ENCODE data around the gene ABCA10.
"Not testable (repeated sequence)": the region's sequence is repeated elsewhere in the genome, so short reads cannot be mapped to it uniquely, and the experiment has no call there.

Gene ABCA10

DNA sequence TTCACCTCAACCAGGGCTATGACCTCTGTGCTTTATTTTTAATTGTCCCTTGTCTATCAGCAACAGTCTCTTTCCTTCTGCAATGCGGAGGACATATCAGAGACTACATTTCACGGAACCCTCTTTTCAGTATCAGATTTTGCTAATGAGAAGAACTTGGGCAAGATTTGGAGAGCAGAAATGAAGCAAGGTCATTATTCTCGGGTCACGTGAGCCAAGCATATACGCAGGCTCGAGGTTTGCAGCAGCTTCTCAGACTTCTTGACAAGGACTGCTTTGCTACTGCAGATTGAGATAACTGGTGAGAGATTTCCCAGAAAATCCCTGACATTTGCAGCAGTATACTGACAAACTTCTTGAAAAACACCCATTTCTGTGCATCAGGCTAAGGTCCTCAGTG, 30.4 kb downstream of the ABCA10 start:
- DNase-seq (ENCODE audit: extremely low spot score) = no peak
- TF ChIP-seq CTBP1 (IDR thresholded peaks at IDR 0.05; ENCODE audit: borderline replicate concordance) (no peak), LEF1 (IDR thresholded peaks at IDR 0.05; ENCODE audit: borderline replicate concordance) (no peak), FOXM1 (IDR thresholded peaks at IDR 0.05; ENCODE audit: borderline replicate concordance) (no peak), FOXK2 (IDR thresholded peaks at IDR 0.05) (no peak), ZNF384 (IDR thresholded peaks at IDR 0.05) (no peak), ARNT (IDR thresholded peaks at IDR 0.05) (no peak), HDGF (IDR thresholded peaks at IDR 0.05; ENCODE audit: borderline replicate concordance) (no peak), NFRKB (IDR thresholded peaks at IDR 0.05) (no peak), FOXA1 (IDR thresholded peaks at IDR 0.05) (no peak), L3MBTL2 (conservative IDR thresholded peaks at IDR 0.05) (no peak), SP1 (IDR thresholded peaks at IDR 0.05) (no peak), SUZ12 (IDR thresholded peaks at IDR 0.05) (no peak), ELF4 (IDR thresholded peaks at IDR 0.05) (no peak), TARDBP (IDR thresholded peaks at IDR 0.05) (no peak), BHLHE40 (IDR thresholded peaks at IDR 0.05; ENCODE audit: borderline replicate concordance) (no peak)
- TF ChIP-seq, protein P1, sequence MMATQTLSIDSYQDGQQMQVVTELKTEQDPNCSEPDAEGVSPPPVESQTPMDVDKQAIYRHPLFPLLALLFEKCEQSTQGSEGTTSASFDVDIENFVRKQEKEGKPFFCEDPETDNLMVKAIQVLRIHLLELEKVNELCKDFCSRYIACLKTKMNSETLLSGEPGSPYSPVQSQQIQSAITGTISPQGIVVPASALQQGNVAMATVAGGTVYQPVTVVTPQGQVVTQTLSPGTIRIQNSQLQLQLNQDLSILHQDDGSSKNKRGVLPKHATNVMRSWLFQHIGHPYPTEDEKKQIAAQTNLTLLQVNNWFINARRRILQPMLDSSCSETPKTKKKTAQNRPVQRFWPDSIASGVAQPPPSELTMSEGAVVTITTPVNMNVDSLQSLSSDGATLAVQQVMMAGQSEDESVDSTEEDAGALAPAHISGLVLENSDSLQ (IDR thresholded peaks at IDR 0.05) = no peak
- ChIA-PET POLR2A (no interaction called here), CTCF (no interaction called here)

DNA sequence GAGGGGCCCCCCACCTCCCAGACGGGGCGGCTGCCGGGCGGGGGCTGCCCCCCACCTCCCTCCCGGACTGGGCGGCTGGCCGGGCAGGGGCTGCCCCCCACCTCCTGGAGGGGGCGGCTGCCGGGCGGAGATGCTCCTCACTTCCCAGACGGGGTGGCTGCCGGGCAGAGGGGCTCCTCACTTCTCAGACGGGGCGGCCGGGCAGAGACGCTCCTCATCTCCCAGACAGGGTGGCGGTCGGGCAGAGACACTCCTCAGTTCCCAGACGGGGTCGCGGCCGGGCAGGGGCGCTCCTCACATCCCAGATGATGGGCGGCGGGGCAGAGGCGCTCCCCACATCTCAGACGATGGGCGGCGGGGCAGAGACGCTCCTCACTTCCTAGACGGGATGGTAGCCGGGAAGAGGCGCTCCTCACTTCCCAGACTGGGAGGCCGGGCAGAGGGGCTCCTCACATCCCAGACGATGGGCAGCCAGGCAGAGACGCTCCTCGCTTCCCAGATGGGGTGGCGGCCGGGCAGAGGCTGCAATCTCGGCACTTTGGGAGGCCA, 32.4 kb downstream of the ABCA10 start:
- DNase-seq (ENCODE audit: extremely low spot score); POLR2A ChIA-PET; CTCF ChIA-PET: not testable (repeated sequence)

DNA sequence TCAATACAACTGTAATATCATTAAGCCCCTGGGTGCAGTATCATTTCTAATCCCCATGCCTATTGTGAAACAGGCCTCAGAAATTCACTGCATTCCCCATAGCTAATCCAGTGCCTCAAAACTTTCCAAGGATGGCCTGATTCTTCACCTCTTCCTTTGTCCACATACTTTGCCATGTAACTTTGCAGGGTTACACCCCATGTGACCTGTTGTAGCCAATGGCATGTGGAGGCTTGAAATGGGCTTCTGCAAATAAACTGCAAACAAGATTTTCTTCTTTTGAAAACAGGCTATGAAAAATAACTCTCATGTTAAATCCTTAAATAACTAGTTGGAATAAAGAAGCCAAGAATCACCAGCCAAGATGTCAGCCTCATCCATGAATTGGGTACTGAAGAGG, 35.9 kb downstream of the ABCA10 start:
- ChIA-PET CTCF (no interaction called here), POLR2A (no interaction called here)
- DNase-seq (ENCODE audit: extremely low spot score) = no peak
- no peak for TF ChIP-seq ZNF384 (IDR thresholded peaks at IDR 0.05)
- TF ChIP-seq, protein P1 (IDR thresholded peaks at IDR 0.05) = no peak

DNA sequence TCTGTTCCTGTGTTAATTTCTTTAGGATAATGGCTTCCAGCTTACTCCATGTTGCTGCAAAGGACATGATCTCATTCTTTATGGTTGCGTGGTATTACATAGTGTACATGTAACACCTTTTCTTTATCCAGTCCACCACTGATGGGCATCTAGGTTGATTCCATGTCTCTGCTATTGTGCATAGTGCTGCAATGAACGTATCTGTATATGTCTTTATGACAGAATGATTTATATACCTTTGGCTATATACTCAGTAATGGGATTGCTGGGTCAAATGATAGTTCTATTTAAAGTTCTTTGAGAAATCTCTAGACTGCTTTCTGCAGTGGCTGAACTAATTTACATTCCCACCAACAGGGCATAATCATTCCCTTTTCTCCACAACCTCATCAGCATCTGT, 39.8 kb downstream of the ABCA10 start:
- POLR2A ChIA-PET = no interaction called here
- no peak for DNase-seq (ENCODE audit: extremely low spot score)
- CTCF ChIA-PET = interaction anchor here (0.7 kb wide), 1 partner anchor 1320 kb away, joined by 3 read pairs; no protein-coding TSS in a partner anchor
- no peak for TF ChIP-seq FOXK2 (IDR thresholded peaks at IDR 0.05)
- TF ChIP-seq, protein P1 (IDR thresholded peaks at IDR 0.05) = peak; percentile 59

DNA sequence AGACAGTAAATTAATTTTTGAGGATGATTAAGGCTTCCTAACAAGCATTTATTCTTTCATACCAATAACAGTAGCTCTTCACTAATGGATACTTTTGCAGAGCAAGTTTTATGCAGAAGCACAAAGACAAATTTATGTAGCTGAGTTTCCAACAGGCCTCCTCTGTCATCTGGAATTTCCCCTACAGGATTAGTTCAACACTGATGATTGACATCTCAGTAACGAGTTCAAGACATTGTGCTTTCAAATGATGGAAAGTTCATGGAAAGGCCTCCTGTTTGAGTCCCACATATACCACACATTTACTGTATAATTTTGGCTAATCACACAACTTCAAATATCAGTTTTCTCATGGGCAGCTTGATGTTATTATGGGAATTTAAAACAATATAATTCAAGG, 40.6 kb downstream of the ABCA10 start:
- DNase-seq (ENCODE audit: extremely low spot score) = no peak
- CTCF ChIA-PET = no interaction called here
- POLR2A ChIA-PET = no interaction called here
- no peak for TF ChIP-seq BHLHE40 (IDR thresholded peaks at IDR 0.05; ENCODE audit: borderline replicate concordance)
- TF ChIP-seq, protein P1 (IDR thresholded peaks at IDR 0.05) = peak; percentile 68; the same call in 1 of the 2 replicates
- no peak for TF ChIP-seq CTBP1 (IDR thresholded peaks at IDR 0.05; ENCODE audit: borderline replicate concordance)
- no peak for TF ChIP-seq ZNF384 (IDR thresholded peaks at IDR 0.05)

DNA sequence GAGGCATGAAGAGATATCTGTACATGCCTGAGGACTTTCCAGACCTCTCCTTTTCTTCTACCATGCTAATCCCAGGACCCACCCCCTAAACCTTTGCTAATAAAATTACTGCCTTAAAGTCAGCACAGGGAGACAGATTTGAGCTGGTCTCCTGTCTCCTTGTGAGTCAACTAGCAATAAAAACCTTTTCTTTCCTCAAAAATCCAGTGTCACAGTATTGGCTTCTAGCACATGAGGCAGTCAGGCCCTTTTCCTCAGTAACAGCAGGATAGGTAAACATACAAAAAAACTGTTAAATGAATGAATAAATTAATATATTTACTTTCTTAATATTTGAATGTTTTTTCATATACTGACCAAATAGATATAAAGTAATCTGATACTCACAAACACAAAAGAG, 41.3 kb downstream of the ABCA10 start:
- no peak for DNase-seq (ENCODE audit: extremely low spot score)
- ChIA-PET CTCF (no interaction called here), POLR2A (no interaction called here)
- TF ChIP-seq FOXK2 (IDR thresholded peaks at IDR 0.05) (no peak), ZNF384 (IDR thresholded peaks at IDR 0.05) (no peak), LEF1 (IDR thresholded peaks at IDR 0.05; ENCODE audit: borderline replicate concordance) (no peak), FOXA1 (IDR thresholded peaks at IDR 0.05) (no peak)
- TF ChIP-seq, protein P1 (IDR thresholded peaks at IDR 0.05) = no peak

Measured in HEK293T (cell line).